Measurements from ENCODE around the gene BPIFB2.

Gene BPIFB2

DNA sequence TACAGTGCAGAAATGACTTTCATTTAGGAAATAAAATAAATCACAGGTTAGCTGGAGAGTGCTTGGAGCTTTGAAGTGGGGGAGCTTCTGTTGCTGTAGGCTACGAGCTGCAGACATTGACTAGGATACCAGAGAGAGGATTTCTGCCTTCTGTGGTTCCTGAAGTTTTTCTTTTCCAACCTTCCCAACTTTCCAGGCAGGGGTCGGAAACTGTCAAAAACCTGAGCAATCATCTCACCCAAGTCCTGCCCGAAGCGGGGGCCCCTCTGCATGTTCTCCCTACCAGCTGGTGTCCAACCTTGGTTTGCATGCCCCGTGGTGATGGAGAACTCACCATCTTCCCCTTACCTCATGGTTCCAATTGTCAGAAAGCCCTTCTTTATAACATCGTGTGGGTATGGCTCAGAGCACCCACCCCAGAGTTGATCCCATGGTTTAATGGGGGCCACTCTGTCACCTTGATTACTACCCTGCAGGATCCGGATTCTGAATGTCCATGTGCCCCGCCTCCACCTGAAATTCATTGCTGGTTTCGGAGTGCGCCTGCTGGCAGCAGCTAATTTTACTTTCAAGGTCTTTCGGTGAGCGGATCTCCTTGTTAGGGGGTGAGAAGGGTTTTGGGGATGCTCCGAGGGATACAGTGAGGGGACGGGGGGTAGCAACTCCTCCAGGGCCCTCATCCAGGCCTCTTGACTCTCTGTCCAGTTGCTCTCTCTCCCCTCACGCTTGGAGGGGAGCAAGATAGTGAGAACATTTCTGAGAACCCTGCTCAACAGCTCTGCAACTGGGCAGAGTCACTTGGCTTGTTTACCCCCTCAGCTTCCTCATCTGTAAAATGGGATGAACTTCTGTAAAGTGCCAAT lies 5.1 kb downstream of the BPIFB2 start:
- no peaks in the 10 kb centered on the region for H3K9me3 Mint-ChIP-seq
- H3K4me3 Mint-ChIP-seq: no peak overlapping the region
- H3K36me3 Mint-ChIP-seq: no peaks in the 10 kb centered on the region
- DNase-seq: no peak
- peaks cover 13% of the 10 kb centered on the region for H3K27me3 Mint-ChIP-seq
- peaks cover 3% of the 10 kb centered on the region for H3K4me1 Mint-ChIP-seq
- H3K27ac Mint-ChIP-seq: no peak overlapping the region
- CTCF ChIA-PET: interaction anchor here (1.1 kb wide), 1 partner anchor 8 kb away, joined by 4 read pairs; the partner anchor contains the start of gene SUN5

DNA sequence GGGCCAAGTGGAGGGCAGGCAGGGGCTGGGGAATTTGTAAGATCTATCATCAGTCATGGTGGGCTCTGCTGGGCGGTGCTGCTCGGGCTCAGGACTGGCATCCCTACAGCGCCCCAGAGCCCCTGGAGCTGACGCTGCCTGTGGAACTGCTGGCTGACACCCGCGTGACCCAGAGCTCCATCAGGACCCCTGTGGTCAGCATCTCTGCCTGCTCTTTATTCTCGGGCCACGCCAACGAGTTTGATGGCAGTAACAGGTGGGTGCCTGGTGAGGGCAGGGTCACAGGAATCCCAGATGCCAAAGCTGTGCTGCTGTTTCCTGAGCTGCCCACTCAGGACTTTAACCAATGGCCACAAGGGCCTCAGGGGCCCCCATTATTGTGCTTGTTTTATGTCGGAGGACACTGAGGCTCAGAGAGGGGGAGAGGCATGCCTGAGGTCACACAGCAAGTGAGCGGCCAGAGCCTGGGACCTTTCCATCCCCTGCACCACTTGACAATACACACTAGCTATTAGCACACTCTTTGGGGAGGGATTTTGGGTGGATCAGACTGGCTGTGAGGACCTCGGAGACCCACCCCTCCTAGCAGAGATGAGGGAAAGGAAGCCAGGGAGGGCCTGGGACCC lies 6.3 kb downstream of the BPIFB2 start:
- Mint-ChIP-seq H3K36me3 (no peaks in the 10 kb centered on the region), H3K9me3 (no peaks in the 10 kb centered on the region), H3K27ac (no peak overlapping the region), H3K27me3 (peaks cover 13% of the 10 kb centered on the region), H3K4me3 (no peak overlapping the region), H3K4me1 (peaks cover 3% of the 10 kb centered on the region)
- no peak for DNase-seq
- CTCF ChIA-PET: interaction anchor here (0.6 to 1.1 kb wide), 2 partner anchors 9 to 421 kb away, joined by 3 to 4 read pairs; partner anchors contain the start of gene SUN5

DNA sequence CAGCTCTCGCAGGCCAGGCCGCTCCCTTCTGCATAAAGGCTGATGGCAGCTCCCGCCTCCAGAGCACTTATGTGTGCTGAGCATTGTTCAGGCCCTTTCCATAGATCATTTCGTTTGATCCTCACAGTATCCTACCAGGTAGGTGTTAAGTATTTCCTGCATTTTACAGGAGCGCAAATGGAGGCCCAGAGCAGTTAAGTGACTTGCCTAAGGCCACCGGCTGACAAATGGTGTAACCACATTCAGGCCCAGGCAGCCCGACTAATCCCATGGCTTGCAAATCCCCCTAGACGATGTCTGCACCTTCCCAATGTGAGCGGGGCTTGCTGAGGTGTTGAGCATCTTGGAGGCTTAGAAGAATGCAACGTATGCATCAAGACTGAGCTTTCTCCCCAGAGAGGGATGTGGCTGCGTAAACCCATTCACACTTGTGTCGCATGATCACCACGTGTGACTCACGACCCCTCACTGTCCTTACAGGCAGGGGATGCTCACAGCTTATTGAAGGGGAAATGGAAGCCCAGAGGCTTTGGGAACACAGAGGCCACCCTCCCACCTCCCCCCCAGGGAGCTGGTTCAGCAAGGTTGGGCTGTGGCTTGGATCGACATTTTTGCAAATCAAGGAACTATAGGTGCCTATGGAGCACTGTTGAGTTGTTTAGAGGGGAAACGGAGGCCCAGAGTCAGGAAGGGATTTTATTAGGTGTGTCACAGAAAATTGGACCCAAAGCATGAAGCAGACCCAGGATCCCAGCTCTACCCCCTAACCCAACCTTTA lies 7.0 kb downstream of the BPIFB2 start:
- Mint-ChIP-seq H3K27ac (no peak overlapping the region), H3K4me1 (peaks cover 3% of the 10 kb centered on the region), H3K36me3 (no peaks in the 10 kb centered on the region), H3K27me3 (peaks cover 13% of the 10 kb centered on the region), H3K9me3 (no peaks in the 10 kb centered on the region), H3K4me3 (no peak overlapping the region)
- no peak for DNase-seq
- CTCF ChIA-PET: no interaction called here

DNA sequence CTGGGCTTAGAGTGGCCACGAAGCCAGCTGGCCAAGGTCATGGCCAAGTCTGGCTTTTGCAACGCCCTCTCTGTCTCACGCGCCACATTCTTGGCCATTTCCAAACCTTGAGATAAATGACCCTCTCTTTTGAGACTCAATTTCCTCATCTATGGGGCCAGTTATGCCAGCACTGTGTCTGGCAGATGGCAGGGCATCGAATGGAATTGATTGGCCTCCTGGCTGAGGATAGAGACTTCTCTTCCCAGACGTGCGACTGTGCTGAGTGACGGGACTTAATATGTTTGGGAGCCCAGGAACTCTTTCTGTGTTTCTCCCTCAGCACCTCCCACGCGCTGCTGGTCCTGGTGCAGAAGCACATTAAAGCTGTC lies 7.6 kb downstream of the BPIFB2 start:
- H3K27ac Mint-ChIP-seq: no peak overlapping the region
- no peaks in the 10 kb centered on the region for H3K36me3 Mint-ChIP-seq
- CTCF ChIA-PET: no interaction called here
- peaks cover 13% of the 10 kb centered on the region for H3K27me3 Mint-ChIP-seq
- H3K9me3 Mint-ChIP-seq: no peaks in the 10 kb centered on the region
- peaks cover 3% of the 10 kb centered on the region for H3K4me1 Mint-ChIP-seq
- no peak for DNase-seq
- H3K4me3 Mint-ChIP-seq: no peak overlapping the region

DNA sequence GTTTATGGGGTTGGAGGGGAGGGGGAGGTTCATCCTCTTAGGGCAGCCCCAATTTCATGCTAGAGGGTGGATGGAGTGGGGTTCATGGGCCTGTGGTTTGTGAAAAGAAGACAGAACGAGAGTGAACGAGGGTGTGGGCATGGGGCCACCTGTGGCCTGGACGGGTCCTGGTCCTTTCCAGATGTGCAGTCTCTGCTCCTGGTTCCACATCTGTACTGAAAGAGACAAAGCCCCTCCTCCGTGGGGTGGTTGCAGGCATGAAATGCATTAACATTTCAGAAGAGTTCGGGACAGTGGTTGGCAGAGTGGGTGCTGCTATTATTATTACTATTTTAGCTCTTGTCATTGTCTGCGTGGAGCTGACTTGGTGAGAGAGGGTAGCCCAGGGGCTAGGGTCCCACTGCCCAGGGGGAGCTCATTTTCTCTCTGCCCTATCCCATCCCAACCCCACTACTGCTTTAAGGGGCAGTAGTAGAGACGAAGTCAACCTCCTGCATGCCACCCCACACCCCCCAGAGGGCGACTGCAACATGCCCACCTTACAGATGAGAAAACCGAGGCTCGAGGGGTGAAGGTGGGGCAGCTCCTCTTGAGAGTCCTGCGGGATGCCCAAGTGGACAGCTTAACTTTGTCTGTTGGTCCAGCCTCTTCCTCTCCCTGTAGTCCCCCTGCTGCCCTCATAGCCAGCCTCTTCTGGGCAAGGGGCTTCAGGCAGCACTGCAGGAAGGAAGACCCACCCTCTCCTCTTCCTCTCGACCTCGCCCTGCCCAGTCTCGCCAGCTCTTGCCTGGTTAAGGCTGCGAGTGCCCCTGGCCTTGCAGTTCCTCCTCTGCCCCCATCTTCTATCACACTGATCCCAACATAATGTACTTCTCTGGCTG lies 8.4 kb downstream of the BPIFB2 start:
- CTCF ChIA-PET: interaction anchor here (0.9 kb wide), 1 partner anchor 80 kb away, joined by 3 read pairs; no protein-coding TSS in a partner anchor
- Mint-ChIP-seq H3K9me3 (no peaks in the 10 kb centered on the region), H3K27ac (peak overlapping the region; percentile 35), H3K4me3 (no peak overlapping the region), H3K27me3 (peaks cover 9% of the 10 kb centered on the region), H3K36me3 (no peaks in the 10 kb centered on the region), H3K4me1 (peaks cover 3% of the 10 kb centered on the region)
- DNase-seq: no peak

DNA sequence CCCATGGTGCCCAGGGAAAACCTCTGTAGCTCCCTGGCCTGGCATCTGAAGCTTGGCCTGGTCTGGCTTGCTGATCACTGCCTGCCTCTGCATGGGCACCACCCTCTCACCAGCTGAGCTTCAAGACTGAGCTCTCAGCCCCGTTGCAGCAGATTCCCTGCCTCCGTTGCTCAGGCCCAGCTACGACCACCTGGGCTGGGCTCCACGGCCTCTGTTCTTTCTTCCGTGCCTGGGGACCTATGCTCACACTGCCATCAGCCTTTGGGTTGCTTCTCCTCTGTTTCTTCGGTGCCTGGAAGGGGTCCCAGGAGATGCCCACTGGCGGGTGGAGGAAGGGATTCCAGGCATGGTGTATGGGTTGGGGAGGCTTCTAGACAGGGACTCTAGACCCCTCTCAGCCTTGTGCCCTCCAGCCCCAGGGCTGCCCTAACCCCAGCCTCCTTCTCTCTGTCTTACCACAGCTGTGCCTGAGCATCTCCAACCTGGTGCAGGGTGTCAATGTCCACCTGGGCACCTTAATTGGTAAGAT lies 9.1 kb downstream of the BPIFB2 start:
- no peak overlapping the region for H3K4me3 Mint-ChIP-seq
- peak overlapping the region; percentile 35 for H3K27ac Mint-ChIP-seq
- CTCF ChIA-PET: interaction anchor here (0.8 kb wide), 1 partner anchor 276 kb away, joined by 3 read pairs; no protein-coding TSS in a partner anchor
- peaks cover 3% of the 10 kb centered on the region for H3K4me1 Mint-ChIP-seq
- H3K36me3 Mint-ChIP-seq: no peaks in the 10 kb centered on the region
- H3K9me3 Mint-ChIP-seq: no peaks in the 10 kb centered on the region
- no peak for DNase-seq
- H3K27me3 Mint-ChIP-seq: peaks cover 9% of the 10 kb centered on the region

DNA sequence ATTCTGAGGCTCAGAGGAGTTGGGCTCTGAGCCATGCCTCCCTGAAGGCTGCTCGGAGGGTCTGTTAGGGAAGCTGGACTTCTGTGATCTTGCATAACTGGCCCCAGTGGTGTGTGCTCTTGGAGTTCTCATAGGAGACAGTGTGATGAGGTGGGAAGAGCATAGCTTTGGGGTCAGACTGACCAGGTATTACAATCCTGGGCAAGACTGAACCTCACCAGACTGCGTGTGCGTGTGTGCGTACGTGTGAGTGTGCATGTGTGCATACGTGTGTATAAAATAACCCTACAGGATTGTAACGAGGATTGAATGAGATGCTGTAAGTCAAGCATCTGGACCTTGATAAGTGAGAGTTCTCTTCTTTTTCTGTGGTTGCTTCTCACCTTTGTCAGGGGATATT lies 10.0 kb downstream of the BPIFB2 start:
- Mint-ChIP-seq H3K36me3 (no peaks in the 10 kb centered on the region), H3K4me3 (no peak overlapping the region), H3K27ac (no peak overlapping the region), H3K4me1 (peaks cover 3% of the 10 kb centered on the region), H3K27me3 (peaks cover 9% of the 10 kb centered on the region), H3K9me3 (no peaks in the 10 kb centered on the region)
- no peak for DNase-seq
- CTCF ChIA-PET: interaction anchor here (0.8 kb wide), 1 partner anchor 275 kb away, joined by 3 read pairs; no protein-coding TSS in a partner anchor

DNA sequence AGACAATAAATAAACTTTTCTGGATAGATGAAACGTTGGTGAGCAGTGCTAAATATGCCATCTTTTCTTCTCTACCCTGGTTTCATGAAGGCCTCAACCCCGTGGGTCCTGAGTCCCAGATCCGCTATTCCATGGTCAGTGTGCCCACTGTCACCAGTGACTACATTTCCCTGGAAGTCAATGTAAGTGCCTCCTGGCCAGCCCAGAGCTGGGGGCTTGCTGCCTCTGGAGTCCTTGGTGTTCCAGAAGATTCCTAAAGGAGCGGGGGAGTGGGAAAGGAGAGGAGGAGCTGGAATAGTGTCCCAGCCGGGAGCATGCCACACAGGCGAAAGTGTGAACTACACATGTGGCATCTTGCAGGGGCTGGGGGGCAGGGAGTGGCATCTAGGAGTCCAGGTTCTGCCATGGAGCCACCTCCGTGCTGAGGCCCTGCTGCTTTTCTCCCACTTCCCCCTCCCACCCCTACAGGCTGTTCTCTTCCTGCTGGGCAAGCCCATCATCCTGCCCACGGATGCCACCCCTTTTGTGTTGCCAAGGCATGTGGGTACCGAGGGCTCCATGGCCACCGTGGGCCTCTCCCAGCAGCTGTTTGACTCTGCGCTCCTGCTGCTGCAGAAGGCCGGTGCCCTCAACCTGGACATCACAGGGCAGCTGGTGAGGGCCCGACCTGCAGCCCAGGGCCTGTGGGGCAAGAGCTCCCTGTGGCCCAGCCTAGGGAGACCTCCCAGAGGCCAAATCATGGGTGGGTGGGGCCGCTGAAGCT lies 10.8 kb downstream of the BPIFB2 start:
- Mint-ChIP-seq H3K27ac (no peak overlapping the region), H3K36me3 (no peaks in the 10 kb centered on the region), H3K27me3 (peaks cover 9% of the 10 kb centered on the region), H3K4me1 (peaks cover 3% of the 10 kb centered on the region), H3K4me3 (no peak overlapping the region), H3K9me3 (no peaks in the 10 kb centered on the region)
- DNase-seq: no peak
- CTCF ChIA-PET: no interaction called here

DNA sequence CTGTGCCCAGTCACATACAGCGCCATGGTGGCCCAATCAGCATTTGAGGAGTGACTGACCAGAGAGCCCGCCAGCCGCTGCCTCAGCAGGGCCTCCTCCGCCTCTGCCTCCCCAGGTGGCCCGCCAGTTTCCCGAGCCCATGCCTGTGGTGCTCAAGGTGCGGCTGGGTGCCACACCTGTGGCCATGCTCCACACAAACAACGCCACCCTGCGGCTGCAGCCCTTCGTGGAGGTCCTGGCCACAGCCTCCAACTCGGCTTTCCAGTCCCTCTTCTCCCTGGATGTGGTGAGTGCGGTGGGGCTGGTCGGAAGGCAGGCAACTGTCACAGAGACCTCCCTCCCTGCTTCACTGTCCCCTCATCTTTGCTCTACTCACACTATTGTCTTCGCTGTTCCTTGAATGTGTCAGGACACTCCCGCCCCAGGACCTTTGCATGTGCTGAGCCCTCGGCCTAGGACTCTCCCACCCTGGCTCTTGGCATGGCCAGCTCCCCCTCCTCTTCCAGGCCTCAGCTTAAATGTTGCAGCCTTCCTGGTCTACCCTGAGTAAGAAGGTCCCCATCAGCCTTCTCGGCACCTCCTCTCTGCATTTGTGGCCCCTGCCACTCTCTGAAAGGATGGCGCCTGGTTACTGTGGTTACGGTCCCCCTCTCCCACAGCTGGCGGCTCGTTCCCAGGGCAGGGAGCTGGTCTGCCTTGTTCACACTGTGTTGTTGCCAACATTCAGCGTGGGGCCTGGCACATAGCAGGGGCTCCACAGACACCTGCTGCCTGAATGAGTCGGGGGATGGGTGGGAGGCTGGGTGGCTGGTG lies 12.2 kb downstream of the BPIFB2 start:
- Mint-ChIP-seq H3K36me3 (no peaks in the 10 kb centered on the region), H3K9me3 (no peaks in the 10 kb centered on the region), H3K27me3 (peaks cover 9% of the 10 kb centered on the region), H3K27ac (no peak overlapping the region), H3K4me1 (peaks cover 3% of the 10 kb centered on the region), H3K4me3 (no peak overlapping the region)
- CTCF ChIA-PET: no interaction called here
- no peak for DNase-seq

DNA sequence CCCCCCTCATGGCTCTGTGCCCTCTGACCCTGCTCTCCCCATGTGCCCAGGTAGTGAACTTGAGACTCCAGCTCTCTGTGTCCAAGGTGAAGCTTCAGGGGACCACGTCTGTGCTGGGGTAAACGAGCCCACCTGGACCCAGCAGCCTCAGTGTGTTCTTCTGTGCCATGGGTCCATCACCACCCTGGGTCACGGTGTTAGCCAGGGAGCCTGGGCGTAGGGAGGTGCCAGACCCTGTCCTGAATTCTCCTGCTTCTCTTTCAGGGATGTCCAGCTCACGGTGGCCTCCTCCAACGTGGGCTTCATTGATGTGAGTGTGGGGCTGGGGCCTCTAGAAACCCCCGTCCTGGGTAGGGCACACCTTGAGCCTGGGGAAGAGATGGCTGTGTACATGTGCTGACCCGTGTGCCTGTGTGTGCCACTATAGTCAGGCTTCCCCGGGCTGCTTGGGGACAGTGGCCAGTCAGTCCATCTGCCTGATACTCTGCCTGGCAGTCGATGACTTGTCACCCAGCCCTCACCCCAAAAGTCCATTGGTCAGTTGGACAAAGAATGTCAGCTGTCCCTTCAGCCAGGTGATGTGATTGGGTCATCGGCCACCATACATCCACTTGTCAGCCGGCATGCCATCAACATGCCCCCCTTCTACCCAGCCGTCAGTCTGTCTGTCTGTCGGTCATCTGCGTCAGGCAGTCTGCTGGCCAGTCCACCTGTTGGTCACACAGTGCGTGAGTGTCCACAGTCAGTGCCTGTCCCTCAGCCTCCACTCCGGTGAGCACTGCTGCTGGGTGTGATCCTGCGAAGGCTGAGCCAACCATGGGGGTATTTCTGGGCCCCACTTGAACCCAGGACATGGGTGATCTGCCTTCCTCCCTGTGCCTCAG lies 13.0 kb downstream of the BPIFB2 start:
- Mint-ChIP-seq H3K4me1 (peaks cover 3% of the 10 kb centered on the region), H3K9me3 (no peaks in the 10 kb centered on the region), H3K27me3 (peaks cover 7% of the 10 kb centered on the region), H3K4me3 (no peak overlapping the region), H3K36me3 (no peaks in the 10 kb centered on the region), H3K27ac (no peak overlapping the region)
- CTCF ChIA-PET: no interaction called here
- no peak for DNase-seq

DNA sequence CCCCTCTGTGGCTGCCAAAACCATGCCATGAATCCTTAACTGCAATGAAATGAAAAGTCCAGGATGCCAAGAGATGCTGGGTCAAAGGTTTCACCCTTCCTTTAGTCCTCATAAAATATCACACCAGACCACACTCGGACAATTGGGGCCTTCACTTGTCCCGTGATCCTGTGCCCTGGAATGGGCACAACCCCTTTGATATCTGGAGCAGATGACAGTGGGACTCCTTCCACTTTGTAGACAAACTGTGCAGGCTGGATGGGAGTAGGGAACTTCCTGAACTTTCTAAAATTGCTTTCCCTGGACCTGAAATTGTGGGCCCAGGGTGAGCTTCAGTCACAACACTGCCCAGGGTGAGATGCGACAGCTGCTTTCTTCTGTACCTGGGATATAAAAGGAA lies 14.4 kb downstream of the BPIFB2 start:
- Mint-ChIP-seq H3K36me3 (no peaks in the 10 kb centered on the region), H3K27ac (no peak overlapping the region), H3K27me3 (no peaks in the 10 kb centered on the region), H3K4me3 (no peak overlapping the region), H3K9me3 (no peaks in the 10 kb centered on the region), H3K4me1 (no peaks in the 10 kb centered on the region)
- CTCF ChIA-PET: no interaction called here
- DNase-seq: no peak

DNA sequence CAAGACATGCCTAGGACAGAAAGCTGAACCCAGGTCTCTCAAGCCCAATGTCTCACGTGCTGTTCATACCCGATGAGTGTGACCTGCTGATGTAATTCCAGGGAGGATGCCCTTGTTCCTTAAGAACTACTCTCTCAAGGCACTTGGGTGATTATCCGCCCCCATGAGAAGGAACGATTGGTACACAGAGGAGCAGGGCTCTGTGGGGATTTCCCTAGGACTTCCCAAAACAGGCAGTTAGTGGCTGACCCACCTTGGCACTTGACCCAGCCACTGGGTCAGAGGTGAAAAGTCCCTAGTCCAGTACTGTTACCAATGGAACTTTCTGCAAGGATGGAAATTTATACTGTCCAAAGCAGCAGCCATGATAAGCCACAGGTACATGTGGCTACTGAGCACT lies 14.8 kb downstream of the BPIFB2 start:
- CTCF ChIA-PET: no interaction called here
- H3K27me3 Mint-ChIP-seq: no peaks in the 10 kb centered on the region
- DNase-seq: no peak

More for the DNA sequence above, 14.8 kb downstream of the BPIFB2 start:
- Mint-ChIP-seq H3K4me3 (no peak overlapping the region), H3K9me3 (no peaks in the 10 kb centered on the region), H3K4me1 (no peaks in the 10 kb centered on the region), H3K36me3 (no peaks in the 10 kb centered on the region), H3K27ac (no peak overlapping the region)
